Colonic mucosa (tissue), 4 donors: ENCODE results near the gene RAD1. TPM values are rescaled to one million over a fixed set of nuclear protein-coding genes. Genes with fewer than 3 reads are reported as not detected.

Experiments used
- DNase-seq: peaks from one replicate; pipeline ENCODE4 v3.0.0-alpha.2; 2020
- H3K27ac ChIP-seq: fragments of 200-600 bp; one replicate; pipeline ENCODE4 v1.8.0; 2021
- H3K27me3 ChIP-seq: fragments of 200-600 bp; one replicate; pipeline ENCODE4 v1.8.0; 2021
- H3K36me3 ChIP-seq: fragments of 200-600 bp; one replicate; pipeline ENCODE4 v1.8.0; 2021
- H3K4me1 ChIP-seq: fragments of 200-600 bp; one replicate; pipeline ENCODE4 v1.8.0; 2021; ENCODE audit warnings: mild to moderate bottlenecking
- H3K4me3 ChIP-seq: fragments of 200-600 bp; one replicate; pipeline ENCODE4 v1.8.0; 2021
- H3K9ac ChIP-seq, 2 donors: one replicate each; pipeline ENCODE4 v1.7.0; 2013; ENCODE audit warnings: control low read depth in 2 of 2, low read depth in 2 of 2, low read length in 2 of 2
- H3K9me3 ChIP-seq: fragments of 200-600 bp; one replicate; pipeline ENCODE4 v1.8.0; 2021
- CTCF ChIP-seq: fragments of 200-600 bp; IDR thresholded peaks from one replicate; pipeline ENCODE4 v1.8.0; 2022; ENCODE audit warnings: antibody characterized with exemption, mild to moderate bottlenecking
- intact Hi-C: fragments of 100-400 bp; cut with DNase I; formaldehyde crosslinking; loops from one replicate; pipeline ENCODE4 v1.14.1; 2022
- total RNA-seq, 2 donors: library from RNA; stranded (reverse); fragmentation: NEBNext Ultra II Directional in 1 of 2; extraction: Animal tissue kit (Norgen Biotek cat#: 25700) in 1 of 2; gene quantifications; one replicate each; pipeline ENCODE4 v1.2.1, GENCODE V29; 2021
- donor health status: healthy.
- donor health status: DM: no; HTN: no; CAD: no.
- donor health status: DM: no; HTN: no; CAD: no.

Gene RAD1
- total RNA-seq, 2 donors from 2014 or later: 12.6 to 17.4 TPM

GRCh38 chr5:34865091-34865490 lies 50.2 kb downstream of the RAD1 start:
- DNase-seq: no peak
- H3K4me1 ChIP-seq: no peaks in the 10 kb centered on the region
- H3K9me3 ChIP-seq: no peaks in the 10 kb centered on the region
- no peak for TF ChIP-seq CTCF
- H3K4me3 ChIP-seq: no peak overlapping the region
- intact Hi-C loops: no loop called here
- H3K36me3 ChIP-seq: no peaks in the 10 kb centered on the region
- no peak overlapping the region for H3K27ac ChIP-seq
- H3K27me3 ChIP-seq: no peaks in the 10 kb centered on the region
- H3K9ac ChIP-seq: no peak overlapping the region

DNA sequence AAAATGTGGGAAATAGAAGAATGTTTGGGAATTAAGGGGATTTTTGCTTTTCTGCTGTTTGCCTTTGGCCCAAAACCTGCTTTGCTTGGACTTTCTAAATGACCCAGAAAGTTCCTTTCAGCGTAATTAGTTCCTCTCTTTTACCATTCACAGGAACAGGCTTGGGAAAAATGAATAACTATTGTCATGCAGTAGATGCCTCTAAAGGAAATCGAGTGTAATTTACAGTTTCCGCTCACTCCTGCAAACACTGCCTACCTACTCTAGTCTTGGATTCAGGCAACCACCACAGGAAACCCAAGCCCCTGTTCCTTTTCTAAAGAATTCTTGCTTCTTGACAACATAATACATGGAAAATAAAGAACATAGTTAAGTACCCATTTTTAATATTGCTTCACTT lies 51.4 kb downstream of the RAD1 start:
- DNase-seq: no peak
- Histone ChIP-seq H3K4me1 (no peaks in the 10 kb centered on the region), H3K27me3 (no peaks in the 10 kb centered on the region), H3K9me3 (no peaks in the 10 kb centered on the region), H3K27ac (no peak overlapping the region), H3K4me3 (no peak overlapping the region), H3K36me3 (no peaks in the 10 kb centered on the region), H3K9ac (no peak overlapping the region)
- intact Hi-C loops: no loop called here
- TF ChIP-seq CTCF: no peak

DNA sequence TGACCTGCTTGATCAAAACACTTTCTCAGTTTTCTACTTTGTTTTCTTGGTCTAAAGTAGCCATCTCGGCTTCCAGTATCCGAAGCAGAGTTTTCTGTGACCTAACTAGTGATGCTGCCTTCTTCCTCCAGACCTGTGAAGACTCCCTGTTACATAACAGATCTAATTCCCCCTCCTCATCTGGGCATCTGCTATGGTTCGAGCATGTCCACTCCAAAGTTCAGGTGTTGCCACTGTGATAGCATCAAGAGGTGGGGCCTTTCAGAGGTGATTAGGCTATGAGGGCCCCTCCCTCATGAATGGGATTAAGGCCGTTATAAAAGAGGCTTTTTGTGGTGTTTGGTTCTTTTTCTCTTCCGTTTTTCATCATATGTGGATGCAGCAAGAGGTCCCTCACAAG lies 56.1 kb downstream of the RAD1 start:
- Histone ChIP-seq H3K27me3 (no peaks in the 10 kb centered on the region), H3K36me3 (no peaks in the 10 kb centered on the region), H3K4me1 (no peaks in the 10 kb centered on the region), H3K4me3 (no peak overlapping the region), H3K9ac (no peak overlapping the region), H3K27ac (no peak overlapping the region), H3K9me3 (no peaks in the 10 kb centered on the region)
- DNase-seq: no peak
- intact Hi-C loops: no loop called here
- no peak for TF ChIP-seq CTCF

GRCh38 chr5:34858790-34859189 lies 56.5 kb downstream of the RAD1 start:
- no peaks in the 10 kb centered on the region for H3K4me1 ChIP-seq
- H3K27me3 ChIP-seq: no peaks in the 10 kb centered on the region
- no peak for DNase-seq
- H3K27ac ChIP-seq: no peak overlapping the region
- TF ChIP-seq CTCF: no peak
- no peak overlapping the region for H3K9ac ChIP-seq
- H3K9me3 ChIP-seq: no peaks in the 10 kb centered on the region
- no peaks in the 10 kb centered on the region for H3K36me3 ChIP-seq
- H3K4me3 ChIP-seq: no peak overlapping the region
- intact Hi-C loops: no loop called here

GRCh38 chr5:34857894-34858293 lies 57.4 kb downstream of the RAD1 start:
- DNase-seq: no peak
- no peak for TF ChIP-seq CTCF
- H3K9ac ChIP-seq: no peak overlapping the region
- no peaks in the 10 kb centered on the region for H3K4me1 ChIP-seq
- no peaks in the 10 kb centered on the region for H3K9me3 ChIP-seq
- no peaks in the 10 kb centered on the region for H3K27me3 ChIP-seq
- H3K36me3 ChIP-seq: no peaks in the 10 kb centered on the region
- intact Hi-C loops: no loop called here
- H3K4me3 ChIP-seq: no peak overlapping the region
- H3K27ac ChIP-seq: no peak overlapping the region

DNA sequence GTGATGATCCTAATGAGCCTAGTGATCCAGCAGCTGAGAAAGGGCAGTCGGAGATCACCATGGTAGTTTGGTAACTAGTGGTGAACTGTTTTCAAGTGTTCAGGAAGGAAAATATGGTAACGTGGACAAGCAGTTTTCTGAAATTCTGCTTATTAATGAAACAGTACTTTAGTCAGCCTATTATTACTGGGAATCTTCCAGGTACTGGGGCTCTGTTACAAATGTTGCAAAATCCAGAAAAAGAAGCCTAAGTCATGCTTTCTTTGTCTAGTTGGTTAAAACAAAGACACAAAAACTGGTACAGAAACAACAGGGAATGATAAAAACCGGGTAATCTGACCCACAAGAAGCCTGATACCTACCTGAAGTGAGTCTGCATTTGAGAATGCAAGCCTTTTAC lies 58.1 kb downstream of the RAD1 start:
- no peak for DNase-seq
- no peak overlapping the region for H3K9ac ChIP-seq
- H3K27ac ChIP-seq: no peak overlapping the region
- H3K4me1 ChIP-seq: no peaks in the 10 kb centered on the region
- intact Hi-C loops: no loop called here
- no peak overlapping the region for H3K4me3 ChIP-seq
- H3K27me3 ChIP-seq: no peaks in the 10 kb centered on the region
- H3K36me3 ChIP-seq: no peaks in the 10 kb centered on the region
- no peak for TF ChIP-seq CTCF
- H3K9me3 ChIP-seq: no peaks in the 10 kb centered on the region
